ENCODE data around the gene SRRM2. TPM values are rescaled to one million over a fixed set of nuclear protein-coding genes. Genes with fewer than 3 reads are reported as not detected.

SRRM2 gene
- total RNA-seq, 1 donor from 2014 or later, result 409 TPM

DNA sequence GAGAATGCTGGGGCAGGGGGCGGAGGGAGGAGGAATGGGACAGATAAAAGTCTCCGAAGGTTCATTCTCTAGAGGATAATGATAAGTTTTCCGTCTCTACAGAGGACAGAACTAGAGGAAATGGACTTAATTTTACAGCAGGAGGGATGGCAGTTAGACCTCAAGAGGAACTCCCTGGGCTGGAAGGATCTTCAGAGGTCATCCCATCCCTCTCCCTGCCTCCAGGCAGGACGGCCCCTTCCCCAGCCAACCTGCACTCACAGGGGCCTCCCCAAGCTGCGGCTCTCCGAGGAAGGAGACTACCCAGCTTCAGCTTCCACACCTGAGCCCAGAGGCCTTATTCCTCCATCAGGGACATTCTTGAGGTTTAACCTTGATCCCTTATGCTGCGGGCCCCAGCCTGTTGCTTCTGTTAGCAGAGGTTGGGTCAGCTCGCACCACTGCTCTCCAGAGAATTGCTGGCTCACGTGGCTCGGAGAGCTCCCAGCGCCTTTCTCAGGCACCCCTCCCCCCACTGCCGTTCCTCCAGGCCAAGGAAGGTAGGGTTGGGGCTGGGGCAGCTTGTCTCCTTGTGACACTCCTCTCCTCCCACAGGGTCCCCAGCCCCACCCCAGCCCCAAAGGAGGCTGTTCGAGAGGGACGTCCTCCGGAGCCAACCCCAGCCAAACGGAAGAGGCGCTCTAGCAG is 16.1 kb downstream of the SRRM2 start:
- peak overlapping the region; percentile 34 for H3K27ac Mint-ChIP-seq (ENCODE audit: unreplicated experiment)
- peaks cover 2% of the 10 kb centered on the region for H3K9me3 Mint-ChIP-seq (ENCODE audit: unreplicated experiment)
- no peak overlapping the region for H3K27ac ChIP-seq (ENCODE audit: low read depth, low read length)
- H3K9me3 ChIP-seq (ENCODE audit: insufficient read depth, low read depth, low read length), result peaks cover 2% of the 10 kb centered on the region
- TF ChIP-seq, protein P1, sequence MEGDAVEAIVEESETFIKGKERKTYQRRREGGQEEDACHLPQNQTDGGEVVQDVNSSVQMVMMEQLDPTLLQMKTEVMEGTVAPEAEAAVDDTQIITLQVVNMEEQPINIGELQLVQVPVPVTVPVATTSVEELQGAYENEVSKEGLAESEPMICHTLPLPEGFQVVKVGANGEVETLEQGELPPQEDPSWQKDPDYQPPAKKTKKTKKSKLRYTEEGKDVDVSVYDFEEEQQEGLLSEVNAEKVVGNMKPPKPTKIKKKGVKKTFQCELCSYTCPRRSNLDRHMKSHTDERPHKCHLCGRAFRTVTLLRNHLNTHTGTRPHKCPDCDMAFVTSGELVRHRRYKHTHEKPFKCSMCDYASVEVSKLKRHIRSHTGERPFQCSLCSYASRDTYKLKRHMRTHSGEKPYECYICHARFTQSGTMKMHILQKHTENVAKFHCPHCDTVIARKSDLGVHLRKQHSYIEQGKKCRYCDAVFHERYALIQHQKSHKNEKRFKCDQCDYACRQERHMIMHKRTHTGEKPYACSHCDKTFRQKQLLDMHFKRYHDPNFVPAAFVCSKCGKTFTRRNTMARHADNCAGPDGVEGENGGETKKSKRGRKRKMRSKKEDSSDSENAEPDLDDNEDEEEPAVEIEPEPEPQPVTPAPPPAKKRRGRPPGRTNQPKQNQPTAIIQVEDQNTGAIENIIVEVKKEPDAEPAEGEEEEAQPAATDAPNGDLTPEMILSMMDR (IDR thresholded peaks at IDR 0.05; ENCODE audit: insufficient read depth, low read depth, low read length), result no peak
- no peak for TF ChIP-seq EZH2 (IDR thresholded peaks at IDR 0.05; ENCODE audit: insufficient read depth, low read length)
- peaks cover 77% of the 10 kb centered on the region for H3K36me3 ChIP-seq (ENCODE audit: insufficient read depth, low read length)
- H4K20me1 ChIP-seq (ENCODE audit: insufficient read depth, low read length), result peaks cover 98% of the 10 kb centered on the region
- no peak overlapping the region for H3K4me3 ChIP-seq (ENCODE audit: insufficient read depth, low read depth, low read length)
- H3K27me3 ChIP-seq (ENCODE audit: insufficient read depth, low read length), result no peaks in the 10 kb centered on the region
- H3K79me2 ChIP-seq (ENCODE audit: insufficient read depth, low read length), result peaks cover 95% of the 10 kb centered on the region
- FAIRE-seq, result no peak
- H3K4me2 ChIP-seq (ENCODE audit: low read length), result no peak overlapping the region
- no peaks in the 10 kb centered on the region for H3K27me3 Mint-ChIP-seq (ENCODE audit: low read depth, unreplicated experiment)
- H3K4me1 ChIP-seq (ENCODE audit: insufficient read depth, low read length), result peaks cover 5% of the 10 kb centered on the region
- no peak overlapping the region for H3K9ac ChIP-seq (ENCODE audit: low read length)
- no peak for DNase-seq (ENCODE audit: low read depth)
- peaks cover 61% of the 10 kb centered on the region for H3K36me3 Mint-ChIP-seq (ENCODE audit: low read depth, unreplicated experiment)
- no peak overlapping the region for H2AFZ ChIP-seq (ENCODE audit: low read depth, low read length)
- no peak overlapping the region for H3K4me3 Mint-ChIP-seq (ENCODE audit: unreplicated experiment)
- peaks cover 23% of the 10 kb centered on the region for H3K4me1 Mint-ChIP-seq (ENCODE audit: low read depth, unreplicated experiment)

DNA sequence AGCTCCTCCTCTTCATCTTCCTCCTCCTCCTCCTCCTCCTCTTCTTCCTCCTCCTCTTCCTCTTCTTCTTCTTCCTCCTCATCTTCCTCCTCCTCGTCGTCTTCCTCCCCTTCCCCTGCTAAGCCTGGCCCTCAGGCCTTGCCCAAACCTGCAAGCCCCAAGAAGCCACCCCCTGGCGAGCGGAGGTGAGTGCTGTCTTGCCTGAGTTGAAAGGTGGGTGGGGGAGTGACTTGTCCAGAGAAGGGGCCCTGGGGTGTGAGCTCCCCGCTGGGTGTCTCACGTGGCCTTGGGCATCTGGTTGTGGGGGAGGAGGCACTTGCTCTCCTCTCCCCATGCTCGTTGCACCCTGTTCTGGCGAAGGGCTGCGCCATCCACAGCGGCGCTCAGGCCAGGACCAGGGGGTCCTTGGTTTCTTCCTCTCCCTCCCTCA is 16.7 kb downstream of the SRRM2 start:
- no peak overlapping the region for H3K4me3 Mint-ChIP-seq (ENCODE audit: unreplicated experiment)
- Histone ChIP-seq H3K4me1 (ENCODE audit: insufficient read depth, low read length) (peaks cover 5% of the 10 kb centered on the region), H3K9me3 (ENCODE audit: insufficient read depth, low read depth, low read length) (peaks cover 2% of the 10 kb centered on the region), H3K36me3 (ENCODE audit: insufficient read depth, low read length) (peaks cover 73% of the 10 kb centered on the region), H3K9ac (ENCODE audit: low read length) (peak overlapping the region; percentile 5), H3K27ac (ENCODE audit: low read depth, low read length) (no peak overlapping the region), H3K79me2 (ENCODE audit: insufficient read depth, low read length) (peaks cover 95% of the 10 kb centered on the region), H3K4me2 (ENCODE audit: low read length) (no peak overlapping the region), H4K20me1 (ENCODE audit: insufficient read depth, low read length) (peaks cover 98% of the 10 kb centered on the region), H2AFZ (ENCODE audit: low read depth, low read length) (no peak overlapping the region), H3K27me3 (ENCODE audit: insufficient read depth, low read length) (no peaks in the 10 kb centered on the region), H3K4me3 (ENCODE audit: insufficient read depth, low read depth, low read length) (no peak overlapping the region)
- DNase-seq (ENCODE audit: low read depth), result no peak
- peak overlapping the region; percentile 87 for H3K27ac Mint-ChIP-seq (ENCODE audit: unreplicated experiment)
- no peaks in the 10 kb centered on the region for H3K27me3 Mint-ChIP-seq (ENCODE audit: low read depth, unreplicated experiment)
- H3K4me1 Mint-ChIP-seq (ENCODE audit: low read depth, unreplicated experiment), result peaks cover 23% of the 10 kb centered on the region
- no peak for FAIRE-seq
- H3K9me3 Mint-ChIP-seq (ENCODE audit: unreplicated experiment), result peaks cover 2% of the 10 kb centered on the region
- TF ChIP-seq EZH2 (IDR thresholded peaks at IDR 0.05; ENCODE audit: insufficient read depth, low read length), result no peak
- TF ChIP-seq, protein P1 (IDR thresholded peaks at IDR 0.05; ENCODE audit: insufficient read depth, low read depth, low read length), result no peak
- peaks cover 55% of the 10 kb centered on the region for H3K36me3 Mint-ChIP-seq (ENCODE audit: low read depth, unreplicated experiment)

DNA sequence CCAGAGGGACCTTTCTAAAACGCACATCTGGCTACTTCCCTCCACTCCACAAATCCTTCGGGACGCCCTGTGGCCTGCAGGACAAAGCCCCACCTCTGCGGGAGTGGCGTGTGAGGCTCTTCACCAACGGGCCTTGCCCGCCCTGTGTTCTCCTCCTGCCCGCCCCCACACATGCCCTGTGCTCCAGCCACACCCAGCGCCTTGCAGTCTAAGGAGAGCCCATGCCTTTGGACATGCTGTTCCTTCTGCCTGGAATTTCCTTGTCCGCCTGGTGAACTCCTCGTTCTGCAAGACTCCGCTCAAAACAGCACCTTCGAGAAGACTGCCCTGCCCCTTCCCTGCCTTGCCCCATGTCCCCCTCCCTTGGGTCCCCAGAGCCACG is 17.2 kb downstream of the SRRM2 start:
- Histone ChIP-seq H3K4me2 (ENCODE audit: low read length) (no peak overlapping the region), H3K4me3 (ENCODE audit: insufficient read depth, low read depth, low read length) (no peak overlapping the region), H2AFZ (ENCODE audit: low read depth, low read length) (no peak overlapping the region), H3K27me3 (ENCODE audit: insufficient read depth, low read length) (no peaks in the 10 kb centered on the region), H3K9ac (ENCODE audit: low read length) (peak overlapping the region; percentile 5), H3K36me3 (ENCODE audit: insufficient read depth, low read length) (peaks cover 67% of the 10 kb centered on the region), H3K9me3 (ENCODE audit: insufficient read depth, low read depth, low read length) (peaks cover 2% of the 10 kb centered on the region), H3K4me1 (ENCODE audit: insufficient read depth, low read length) (peaks cover 5% of the 10 kb centered on the region), H3K27ac (ENCODE audit: low read depth, low read length) (no peak overlapping the region), H4K20me1 (ENCODE audit: insufficient read depth, low read length) (peaks cover 97% of the 10 kb centered on the region), H3K79me2 (ENCODE audit: insufficient read depth, low read length) (peaks cover 95% of the 10 kb centered on the region)
- no peak for FAIRE-seq
- Mint-ChIP-seq H3K27ac (ENCODE audit: unreplicated experiment) (peak overlapping the region; percentile 87), H3K36me3 (ENCODE audit: low read depth, unreplicated experiment) (peaks cover 50% of the 10 kb centered on the region), H3K9me3 (ENCODE audit: unreplicated experiment) (peaks cover 2% of the 10 kb centered on the region), H3K4me3 (ENCODE audit: unreplicated experiment) (no peak overlapping the region), H3K27me3 (ENCODE audit: low read depth, unreplicated experiment) (no peaks in the 10 kb centered on the region), H3K4me1 (ENCODE audit: low read depth, unreplicated experiment) (peaks cover 23% of the 10 kb centered on the region)
- TF ChIP-seq EZH2 (IDR thresholded peaks at IDR 0.05; ENCODE audit: insufficient read depth, low read length), result no peak
- TF ChIP-seq, protein P1 (IDR thresholded peaks at IDR 0.05; ENCODE audit: insufficient read depth, low read depth, low read length), result no peak
- no peak for DNase-seq (ENCODE audit: low read depth)
